Esophagus squamous epithelium (tissue), 4 donors: ENCODE data around the gene RBM28.

Experiments
- POLR2A ChIP-seq, 4 donors: fragments of 450-650 bp; IDR thresholded peaks; one replicate each; pipeline ENCODE4 v1.6.1; 2017; ENCODE audit warnings: antibody characterized with exemption in 4 of 4, mild to moderate bottlenecking in 4 of 4, moderate library complexity in 3 of 4
- TF ChIP-seq, protein P1 (sequence below), 6 experiments: fragments of 450-650 bp in 4 of 6; fragments of 200-600 bp in 2 of 6; sonication (generic) in 2 of 6; IDR thresholded peaks; one replicate each; pipeline ENCODE4 v1.5.1; 2016 to 2019; ENCODE audit warnings: antibody characterized with exemption in 6 of 6, mild to moderate bottlenecking in 4 of 6, moderate library complexity in 4 of 6

DNA sequence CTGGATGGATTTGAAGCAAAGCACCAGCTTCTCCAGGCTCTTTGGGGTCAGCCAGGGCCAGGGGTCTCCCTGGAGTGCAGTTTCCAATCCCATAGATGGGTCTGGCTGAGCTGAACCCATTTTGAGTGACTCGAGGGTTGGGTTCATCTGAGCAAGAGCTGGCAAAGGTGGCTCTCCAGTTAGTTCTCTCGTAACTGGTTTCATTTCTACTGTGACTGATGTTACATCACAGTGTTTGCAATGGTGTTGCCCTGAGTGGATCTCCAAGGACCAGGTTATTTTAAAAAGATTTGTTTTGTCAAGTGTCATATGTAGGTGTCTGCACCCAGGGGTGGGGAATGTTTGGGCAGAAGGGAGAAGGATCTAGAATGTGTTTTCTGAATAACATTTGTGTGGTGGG, 88.4 kb downstream of the RBM28 start:
- TF ChIP-seq POLR2A (IDR thresholded peaks at IDR 0.05) = no peak
- TF ChIP-seq, protein P1, sequence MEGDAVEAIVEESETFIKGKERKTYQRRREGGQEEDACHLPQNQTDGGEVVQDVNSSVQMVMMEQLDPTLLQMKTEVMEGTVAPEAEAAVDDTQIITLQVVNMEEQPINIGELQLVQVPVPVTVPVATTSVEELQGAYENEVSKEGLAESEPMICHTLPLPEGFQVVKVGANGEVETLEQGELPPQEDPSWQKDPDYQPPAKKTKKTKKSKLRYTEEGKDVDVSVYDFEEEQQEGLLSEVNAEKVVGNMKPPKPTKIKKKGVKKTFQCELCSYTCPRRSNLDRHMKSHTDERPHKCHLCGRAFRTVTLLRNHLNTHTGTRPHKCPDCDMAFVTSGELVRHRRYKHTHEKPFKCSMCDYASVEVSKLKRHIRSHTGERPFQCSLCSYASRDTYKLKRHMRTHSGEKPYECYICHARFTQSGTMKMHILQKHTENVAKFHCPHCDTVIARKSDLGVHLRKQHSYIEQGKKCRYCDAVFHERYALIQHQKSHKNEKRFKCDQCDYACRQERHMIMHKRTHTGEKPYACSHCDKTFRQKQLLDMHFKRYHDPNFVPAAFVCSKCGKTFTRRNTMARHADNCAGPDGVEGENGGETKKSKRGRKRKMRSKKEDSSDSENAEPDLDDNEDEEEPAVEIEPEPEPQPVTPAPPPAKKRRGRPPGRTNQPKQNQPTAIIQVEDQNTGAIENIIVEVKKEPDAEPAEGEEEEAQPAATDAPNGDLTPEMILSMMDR (IDR thresholded peaks at IDR 0.05) = no peak
